NT2/D1 (cell line): ENCODE data around the gene PWWP2B.

ENCODE experiments used
- DNase-seq: peaks from one replicate; pipeline ENCODE4 v3.0.0-alpha.2; 2011; ENCODE audit warnings: low read depth, low spot score
- H3K27me3 ChIP-seq: 2 replicates; pipeline ENCODE4 v1.6.0; 2011; ENCODE audit warnings: mild to moderate bottlenecking; ENCODE audit not compliant: insufficient read length, insufficient read depth
- H3K36me3 ChIP-seq: 2 replicates; pipeline ENCODE4 v1.6.1; 2011; ENCODE audit warnings: mild to moderate bottlenecking, low read length, mixed read lengths; ENCODE audit not compliant: insufficient read depth, insufficient read length
- H3K4me1 ChIP-seq: 2 replicates; pipeline ENCODE4 v1.5.1; 2011; ENCODE audit not compliant: insufficient read depth, insufficient read length
- H3K4me3 ChIP-seq: 2 replicates; pipeline ENCODE4 v1.5.1; 2011; ENCODE audit warnings: low read depth; ENCODE audit not compliant: insufficient read length
- H3K9ac ChIP-seq: 2 replicates; pipeline ENCODE4 v1.6.0; 2011; ENCODE audit warnings: low read depth; ENCODE audit not compliant: insufficient read length
- H3K9me3 ChIP-seq: 2 replicates; pipeline ENCODE4 v1.5.1; 2011; ENCODE audit warnings: mild to moderate bottlenecking, low read length; ENCODE audit not compliant: insufficient read depth
- SUZ12 ChIP-seq: IDR thresholded peaks from 2 replicates; pipeline ENCODE4 v1.6.1; 2011; ENCODE audit not compliant: insufficient read length, insufficient read depth; ENCODE audit errors: extremely low read depth
- YY1 ChIP-seq: IDR thresholded peaks from 2 replicates; pipeline ENCODE4 v1.6.1; 2011; ENCODE audit not compliant: insufficient read length, insufficient read depth
- ZNF274 ChIP-seq: IDR thresholded peaks from 2 replicates; pipeline ENCODE4 v1.6.1; 2011; ENCODE audit warnings: mild to moderate bottlenecking, low read depth, low read length

Gene PWWP2B

DNA sequence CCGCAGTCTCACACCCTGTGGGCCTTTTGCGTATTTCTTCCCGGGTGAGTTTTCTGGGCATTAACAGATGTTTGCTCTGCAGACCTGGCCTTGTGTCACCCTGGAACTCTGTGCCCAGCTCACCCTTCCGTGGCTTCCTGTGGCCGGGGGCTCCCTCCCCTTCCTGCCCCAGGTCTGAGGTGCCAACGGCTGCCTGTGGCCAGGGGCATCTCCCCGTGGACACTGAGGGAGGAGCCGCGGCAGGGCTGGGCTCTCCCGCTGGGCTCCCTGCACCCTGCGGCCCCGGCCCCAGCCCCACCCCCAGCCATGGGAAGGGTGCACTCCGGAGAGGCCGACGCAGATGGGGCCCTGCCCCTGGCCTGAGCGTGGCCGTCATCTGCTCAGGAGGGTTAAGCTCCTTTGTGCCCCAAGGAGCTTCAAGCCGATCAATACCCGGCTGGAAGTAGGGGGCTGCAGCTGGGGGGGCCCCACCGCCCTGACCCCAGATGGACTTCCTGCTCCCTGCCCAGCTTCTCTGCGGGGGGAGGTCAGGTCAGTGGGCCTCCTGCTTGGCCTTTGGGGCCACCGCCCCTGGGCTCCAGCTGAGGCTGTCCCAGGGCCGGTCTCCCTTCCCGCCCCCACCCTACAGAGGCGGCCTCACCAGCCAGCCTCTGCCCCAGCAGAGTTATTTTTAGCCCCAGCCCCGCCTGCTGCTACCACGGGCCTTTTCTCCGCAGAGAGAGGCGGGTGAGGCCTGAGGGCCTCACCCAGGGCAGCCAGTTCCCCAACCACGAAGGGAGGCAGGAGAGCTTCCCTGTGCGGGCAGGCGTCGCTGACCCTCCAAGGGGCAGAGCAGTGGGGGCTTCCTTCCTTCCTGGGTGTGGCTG lies 24.2 kb downstream of the PWWP2B start:
- H3K4me3 ChIP-seq: no peak overlapping the region
- peaks cover 23% of the 10 kb centered on the region for H3K4me1 ChIP-seq
- DNase-seq: no peak
- no peak for TF ChIP-seq SUZ12
- no peak for TF ChIP-seq YY1
- no peak for TF ChIP-seq ZNF274
- H3K27me3 ChIP-seq: no peaks in the 10 kb centered on the region
- no peaks in the 10 kb centered on the region for H3K36me3 ChIP-seq
- no peaks in the 10 kb centered on the region for H3K9me3 ChIP-seq
- H3K9ac ChIP-seq: peak overlapping the region; percentile 79

DNA sequence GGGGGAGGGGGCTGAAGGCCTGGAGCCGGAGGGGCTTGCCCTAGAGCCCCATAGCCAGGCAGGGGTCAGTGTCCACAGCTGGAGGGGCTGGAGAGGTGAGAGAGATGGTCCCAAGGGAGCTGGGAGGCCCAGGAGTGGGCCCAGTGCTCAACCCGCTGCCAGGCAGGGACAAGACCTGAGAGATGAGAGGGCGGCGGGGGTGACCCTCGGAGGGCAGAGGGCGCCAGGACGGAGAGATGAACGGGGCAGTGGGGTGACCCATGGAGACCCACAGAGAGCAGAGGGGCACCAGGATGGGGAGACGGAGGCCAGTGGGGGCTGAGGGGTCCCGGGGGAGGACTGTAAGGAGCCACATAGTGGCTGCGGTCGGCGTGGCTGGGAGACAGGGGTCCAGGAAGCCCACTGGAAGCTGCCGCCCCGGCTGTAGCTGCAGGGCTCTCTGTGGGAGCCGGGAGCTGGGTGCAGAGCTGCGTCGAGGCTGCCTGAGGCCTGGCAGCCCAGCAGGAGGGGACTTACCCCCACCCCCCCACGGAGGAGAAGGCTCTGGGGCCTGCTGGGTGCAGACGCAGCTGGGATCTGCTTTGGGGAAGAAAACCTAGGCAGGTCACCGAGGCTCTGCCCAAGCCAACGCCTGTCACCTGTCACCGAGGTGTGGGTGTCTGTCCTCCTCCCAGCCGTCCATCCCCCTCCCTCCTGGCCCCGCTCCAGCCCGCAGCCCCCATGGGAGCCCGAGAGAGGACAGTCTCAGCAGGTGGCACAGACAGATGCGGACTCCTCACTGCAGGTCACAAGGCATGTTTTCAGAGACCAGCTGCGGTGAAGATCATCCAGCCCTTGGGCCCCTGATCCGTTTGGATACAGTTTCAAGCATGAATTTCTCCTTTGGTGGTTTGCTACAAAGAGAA lies 25.1 kb downstream of the PWWP2B start:
- no peaks in the 10 kb centered on the region for H3K27me3 ChIP-seq
- no peak for DNase-seq
- no peaks in the 10 kb centered on the region for H3K36me3 ChIP-seq
- TF ChIP-seq YY1: no peak
- no peak for TF ChIP-seq ZNF274
- TF ChIP-seq SUZ12: no peak
- peaks cover 23% of the 10 kb centered on the region for H3K4me1 ChIP-seq
- H3K9me3 ChIP-seq: no peaks in the 10 kb centered on the region
- no peak overlapping the region for H3K4me3 ChIP-seq
- peak overlapping the region; percentile 79 for H3K9ac ChIP-seq

DNA sequence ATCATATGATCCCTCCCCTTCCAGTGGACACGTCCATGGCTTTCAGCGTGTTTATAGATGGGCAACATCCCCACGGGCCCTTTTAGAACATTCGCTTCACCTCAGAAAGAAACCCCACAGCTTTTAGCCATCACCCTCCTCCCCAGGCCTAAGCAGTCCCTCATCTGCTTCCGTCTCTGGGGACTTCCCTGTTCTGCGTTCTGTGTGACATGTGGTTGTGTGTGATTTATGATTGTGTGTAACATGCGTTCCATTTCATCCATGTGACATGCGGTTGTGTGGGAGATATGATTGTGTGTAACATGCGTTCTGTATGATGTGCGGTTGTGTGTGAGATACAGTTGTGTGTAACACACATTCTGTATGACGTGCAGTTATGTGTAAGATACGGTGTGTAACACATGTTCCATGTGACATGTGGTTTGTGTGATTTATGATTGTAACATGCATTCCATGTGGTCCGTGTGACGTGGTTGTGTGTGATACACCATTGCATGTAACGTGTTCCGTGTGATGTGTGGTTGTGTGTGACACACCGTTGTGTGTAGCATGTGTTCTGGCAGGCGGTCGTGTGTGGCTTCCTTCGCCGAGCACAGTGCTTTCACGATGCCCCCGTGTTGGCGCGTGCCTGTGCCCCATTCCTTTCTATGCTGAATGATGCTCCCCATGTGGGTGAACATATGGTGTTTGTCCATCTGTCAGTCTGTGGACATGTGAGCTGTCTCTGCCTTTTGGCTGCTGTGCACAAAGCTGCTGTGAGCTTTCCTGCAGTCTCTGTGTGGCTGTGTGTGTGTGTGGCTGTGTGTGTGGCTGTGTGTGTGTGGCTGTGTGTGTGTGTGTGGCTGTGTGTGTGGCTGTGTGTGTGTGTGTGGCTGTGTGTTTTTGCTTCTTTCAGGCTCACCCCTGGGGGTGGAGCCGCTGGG lies 26.2 kb downstream of the PWWP2B start:
- Histone ChIP-seq H3K9me3 (no peaks in the 10 kb centered on the region), H3K36me3 (no peaks in the 10 kb centered on the region), H3K4me3 (no peak overlapping the region), H3K27me3 (no peaks in the 10 kb centered on the region), H3K9ac (no peak overlapping the region), H3K4me1 (peaks cover 19% of the 10 kb centered on the region)
- no peak for TF ChIP-seq ZNF274
- no peak for TF ChIP-seq YY1
- TF ChIP-seq SUZ12: no peak
- no peak for DNase-seq

DNA sequence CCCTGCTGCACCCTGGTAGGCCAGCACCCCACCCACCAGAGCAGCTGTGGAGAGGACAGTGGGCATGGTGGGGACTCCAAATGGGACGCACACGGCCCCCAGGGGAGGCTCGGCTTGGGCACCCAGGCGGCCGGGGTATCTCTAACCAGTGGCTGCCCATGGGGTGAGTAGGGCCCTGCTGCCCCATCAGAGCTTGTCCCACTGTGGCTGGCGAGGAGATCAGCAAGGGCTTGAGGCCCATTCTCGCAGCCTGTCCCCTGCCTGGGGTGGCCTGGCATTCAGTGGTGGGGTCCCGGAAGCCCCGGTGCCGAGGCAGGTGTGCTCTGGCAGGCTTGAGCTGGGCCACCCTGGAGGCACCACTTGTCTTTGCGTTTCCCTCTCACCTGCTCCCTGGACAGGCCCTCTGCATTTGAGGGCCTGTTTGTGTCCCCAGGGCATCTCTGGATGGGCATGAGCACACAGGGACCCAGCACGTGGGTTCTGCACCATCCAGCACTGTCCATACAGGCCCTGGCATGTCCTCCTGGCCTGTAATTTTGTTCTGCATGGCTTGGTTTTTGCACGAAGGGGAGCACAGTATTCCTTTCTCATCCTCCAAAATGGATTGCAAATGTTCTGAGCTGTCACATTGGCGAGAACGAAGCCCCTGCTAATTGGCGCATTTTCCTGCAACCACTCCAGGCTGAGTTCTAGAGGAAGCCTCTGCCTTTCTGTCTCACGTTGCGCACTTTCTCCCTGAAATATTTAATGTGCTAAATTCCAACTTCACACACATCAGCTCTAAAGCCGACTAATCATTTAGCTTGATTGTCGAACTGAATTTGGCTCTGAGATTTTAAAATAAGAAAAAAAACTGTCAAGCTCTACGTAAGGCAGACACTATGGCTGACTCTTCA lies 27.2 kb downstream of the PWWP2B start:
- Histone ChIP-seq H3K4me3 (no peak overlapping the region), H3K4me1 (peaks cover 15% of the 10 kb centered on the region), H3K36me3 (no peaks in the 10 kb centered on the region), H3K9me3 (no peaks in the 10 kb centered on the region), H3K27me3 (no peaks in the 10 kb centered on the region), H3K9ac (no peak overlapping the region)
- DNase-seq: no peak
- no peak for TF ChIP-seq YY1

DNA sequence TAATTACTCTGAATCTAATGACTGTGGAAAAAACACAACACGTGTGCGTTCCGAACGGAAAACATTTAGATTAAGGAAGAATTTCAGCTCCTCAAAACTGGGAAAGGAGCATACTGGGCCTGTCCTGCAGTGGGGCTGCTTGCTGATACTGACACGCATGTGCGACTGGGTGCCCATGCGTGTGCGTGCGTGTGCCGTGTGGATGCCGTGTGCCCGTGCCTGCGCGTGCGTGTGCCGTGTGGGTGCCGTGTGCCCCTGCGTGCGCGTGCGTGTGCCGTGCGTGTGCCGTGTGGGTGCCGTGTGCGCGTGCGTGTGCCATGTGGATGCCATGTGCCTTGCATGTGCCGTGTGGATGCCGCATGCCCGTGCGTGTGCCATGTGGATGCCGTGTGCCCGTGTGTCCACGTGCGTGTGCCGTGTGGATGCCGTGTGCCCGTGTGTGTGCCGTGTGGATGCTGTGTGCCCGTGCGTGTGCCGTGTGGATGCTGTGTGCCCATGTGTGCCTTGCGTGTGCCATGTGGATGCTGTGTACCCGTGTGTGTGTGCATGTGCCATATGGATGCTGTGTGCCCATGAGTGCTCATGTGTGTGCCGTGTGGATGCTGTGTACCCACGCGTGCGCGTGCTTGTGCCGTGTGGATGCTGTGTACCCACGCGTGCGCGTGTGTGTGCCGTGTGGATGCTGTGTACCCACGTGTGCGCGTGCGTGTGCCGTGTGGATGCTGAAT lies 28.2 kb downstream of the PWWP2B start:
- no peaks in the 10 kb centered on the region for H3K9me3 ChIP-seq

More for the DNA sequence above, 28.2 kb downstream of the PWWP2B start:
- H3K4me1 ChIP-seq: peaks cover 12% of the 10 kb centered on the region
- H3K9ac ChIP-seq: no peak overlapping the region
- H3K4me3 ChIP-seq: no peak overlapping the region
- H3K36me3 ChIP-seq: no peaks in the 10 kb centered on the region
- H3K27me3 ChIP-seq: no peaks in the 10 kb centered on the region
- no peak for DNase-seq
- TF ChIP-seq YY1 (no peak), SUZ12 (no peak), ZNF274 (no peak)
